HepG2 (cell line): ENCODE data around the gene MRPL18. TPM values are rescaled to one million over a fixed set of nuclear protein-coding genes. Genes with fewer than 3 reads are reported as not detected.
A peak's percentile ranks its signal among the peaks of the same experiment; 100 is the strongest.

Experiments
- FOXA3 ChIP-seq: IDR thresholded peaks from 2 replicates; pipeline ENCODE4 v1.6.1; 2016; ENCODE audit warnings: missing genetic modification reagents, missing compliant biosample characterization
- HDAC6 ChIP-seq: fragments of 200-600 bp; sonication (generic); IDR thresholded peaks from 2 replicates; pipeline ENCODE4 v1.7.0; 2017; ENCODE audit warnings: mild to moderate bottlenecking, antibody characterized with exemption, low read length, low read depth
- HNF4A ChIP-seq: sonication (generic); formaldehyde crosslinking; IDR thresholded peaks from 2 replicates; pipeline ENCODE4 v1.4.0; 2020; ENCODE audit warnings: missing genetic modification reagents
- KLF9 ChIP-seq: IDR thresholded peaks from 2 replicates; pipeline ENCODE4 v1.6.1; 2016; ENCODE audit warnings: low read depth
- KMT2A ChIP-seq: sonication (generic); formaldehyde crosslinking; IDR thresholded peaks from 2 replicates; pipeline ENCODE4 v1.4.0; 2020; ENCODE audit warnings: missing genetic modification reagents
- MAFG ChIP-seq: sonication (generic); formaldehyde crosslinking; IDR thresholded peaks from 2 replicates; pipeline ENCODE4 v1.5.1; 2020; ENCODE audit warnings: mild to moderate bottlenecking, missing genetic modification reagents
- NR1H2 ChIP-seq: sonication (generic); formaldehyde crosslinking; IDR thresholded peaks from 2 replicates; pipeline ENCODE4 v1.8.1; 2022; ENCODE audit warnings: low read depth, missing genetic modification reagents, borderline replicate concordance
- RBM39 ChIP-seq: fragments of 200-400 bp; formaldehyde crosslinking; IDR thresholded peaks from one replicate; pipeline ENCODE4 v1.6.1; 2018; ENCODE audit warnings: antibody characterized with exemption, mild to moderate bottlenecking, low read depth, low read length; ENCODE audit not compliant: poor library complexity, severe bottlenecking
- RELA ChIP-seq: sonication (generic); formaldehyde crosslinking; IDR thresholded peaks from 2 replicates; pipeline ENCODE4 v1.4.0; 2020; ENCODE audit warnings: missing genetic modification reagents
- RORA ChIP-seq: sonication (generic); formaldehyde crosslinking; IDR thresholded peaks from 2 replicates; pipeline ENCODE4 v1.5.0; 2020; ENCODE audit warnings: mild to moderate bottlenecking, missing genetic modification reagents, moderate library complexity
- SRSF1 ChIP-seq: fragments of 200-400 bp; formaldehyde crosslinking; optimal IDR thresholded peaks from 2 replicates; pipeline ENCODE3; 2017; ENCODE audit warnings: mild to moderate bottlenecking, low read depth, low read length, moderate library complexity
- SYNCRIP ChIP-seq: fragments of 200-400 bp; formaldehyde crosslinking; IDR thresholded peaks from 2 replicates; pipeline ENCODE4 v1.6.1; 2018; ENCODE audit warnings: mild to moderate bottlenecking, low read depth, low read length; ENCODE audit not compliant: insufficient read depth
- TAF1 ChIP-seq: sonication (generic); formaldehyde crosslinking; IDR thresholded peaks from 2 replicates; pipeline ENCODE4 v1.4.0; 2020; ENCODE audit warnings: missing genetic modification reagents
- TBP ChIP-seq: sonication (generic); formaldehyde crosslinking; IDR thresholded peaks from 2 replicates; pipeline ENCODE4 v1.5.0; 2020; ENCODE audit warnings: missing genetic modification reagents
- ZFP36L1 ChIP-seq: sonication (generic); formaldehyde crosslinking; IDR thresholded peaks from 2 replicates; pipeline ENCODE4 v1.8.0; 2022; ENCODE audit warnings: mild to moderate bottlenecking, missing genetic modification reagents, moderate library complexity
- ZNF552 ChIP-seq: sonication (generic); formaldehyde crosslinking; IDR thresholded peaks from 2 replicates; pipeline ENCODE4 v1.9.0; 2022; ENCODE audit warnings: missing genetic modification reagents, mild to moderate bottlenecking, borderline replicate concordance
- ZNF749 ChIP-seq: sonication (generic); formaldehyde crosslinking; IDR thresholded peaks from 2 replicates; pipeline ENCODE4 v1.8.0; 2022; ENCODE audit warnings: mild to moderate bottlenecking, missing genetic modification reagents, moderate library complexity, borderline replicate concordance
- polyA plus RNA-seq, 8 experiments: library from polyadenylated mRNA; depleted of rRNA in 3 of 8; stranded (reverse) in 7 of 8; unstranded in 1 of 8; fragments of >200 nt; fragmentation: Illumina TruSeq in 4 of 8; extraction: Trizol in 4 of 8; gene quantifications; 2 replicates each; pipeline versions ENCODE4 v1.2.1 to v1.2.3, GENCODE V29; 2011 to 2016; ENCODE audit warnings: low read depth in 4 of 8, missing spikeins in 1 of 8, mixed read lengths in 1 of 8; ENCODE audit not compliant: insufficient read depth in 1 of 8
- total RNA-seq, 5 experiments: library from RNA; depleted of rRNA; stranded (reverse); fragments of >200 nt; fragmentation: Illumina TruSeq; extraction: Trizol; gene quantifications; 2 replicates each; pipeline ENCODE4 v1.2.3, GENCODE V29; 2016; ENCODE audit warnings: low read depth in 1 of 5
- TF ChIP-seq, protein P1 (sequence below): sonication (generic); formaldehyde crosslinking; IDR thresholded peaks from 2 replicates; pipeline ENCODE4 v1.5.0; 2020; ENCODE audit warnings: mild to moderate bottlenecking, missing genetic modification reagents
- TF ChIP-seq, protein P2 (sequence below): sonication (generic); formaldehyde crosslinking; IDR thresholded peaks from 2 replicates; pipeline ENCODE4 v1.5.0; 2020; ENCODE audit warnings: missing genetic modification reagents
- TF ChIP-seq, protein P3 (sequence below): IDR thresholded peaks from 2 replicates; pipeline ENCODE4 v1.6.1; 2016; ENCODE audit warnings: low read depth, missing genetic modification reagents, missing compliant biosample characterization

Gene MRPL18
- total and polyA plus RNA-seq, 2 of the 13 experiments (the other 11 are each of a cell fraction or from before 2014, with no cell fraction given) = 85.6 to 176 TPM

DNA sequence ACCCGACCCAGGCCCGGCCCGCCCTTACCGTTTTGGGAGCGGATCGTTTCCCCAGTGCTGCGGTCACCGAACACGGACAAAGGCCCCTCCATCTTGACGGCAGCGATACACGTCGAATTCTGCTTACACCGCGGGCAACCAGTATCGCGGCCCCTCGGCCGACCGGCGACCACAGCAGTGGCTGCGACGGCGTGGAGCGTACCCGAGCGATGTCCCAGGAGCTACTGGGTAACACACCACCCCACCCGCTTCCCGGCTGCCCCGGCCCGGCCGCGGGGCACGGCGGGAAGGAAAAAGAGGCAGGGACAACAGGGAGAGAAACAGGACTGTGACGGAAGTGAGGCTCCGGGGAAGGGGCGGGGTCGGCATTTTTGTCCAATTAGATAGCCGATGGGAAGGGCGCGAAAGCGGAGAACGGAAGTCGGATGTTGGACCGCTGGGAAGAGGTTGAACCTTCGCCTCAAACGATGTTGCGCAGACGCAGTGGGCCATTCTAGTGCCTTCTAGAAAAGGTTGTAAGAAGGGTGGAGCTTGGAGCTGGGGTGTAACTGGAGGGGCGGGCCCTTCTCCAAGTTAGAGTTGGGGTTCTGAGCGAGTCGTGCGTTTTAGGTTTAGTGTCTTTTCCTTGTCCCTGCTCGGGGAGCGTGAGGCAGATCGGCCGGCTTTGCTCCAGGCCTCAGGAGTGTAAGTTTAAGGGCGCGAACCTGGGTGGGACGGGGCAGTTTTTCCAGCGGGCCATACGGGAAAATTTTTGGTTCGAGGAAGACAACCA is 704 bp upstream of the MRPL18 start, which contains the start of gene TCP1 (continued):
- TF ChIP-seq, protein P1, sequence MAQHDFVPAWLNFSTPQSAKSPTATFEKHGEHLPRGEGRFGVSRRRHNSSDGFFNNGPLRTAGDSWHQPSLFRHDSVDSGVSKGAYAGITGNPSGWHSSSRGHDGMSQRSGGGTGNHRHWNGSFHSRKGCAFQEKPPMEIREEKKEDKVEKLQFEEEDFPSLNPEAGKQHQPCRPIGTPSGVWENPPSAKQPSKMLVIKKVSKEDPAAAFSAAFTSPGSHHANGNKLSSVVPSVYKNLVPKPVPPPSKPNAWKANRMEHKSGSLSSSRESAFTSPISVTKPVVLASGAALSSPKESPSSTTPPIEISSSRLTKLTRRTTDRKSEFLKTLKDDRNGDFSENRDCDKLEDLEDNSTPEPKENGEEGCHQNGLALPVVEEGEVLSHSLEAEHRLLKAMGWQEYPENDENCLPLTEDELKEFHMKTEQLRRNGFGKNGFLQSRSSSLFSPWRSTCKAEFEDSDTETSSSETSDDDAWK (CRISPR knock-in tag) = no peak
- TF ChIP-seq RELA (CRISPR knock-in tag) = no peak; the same call in 1 of the 2 replicates
- peak; percentile 95 for TF ChIP-seq KMT2A (CRISPR knock-in tag)
- peak; percentile 64; the same call in 1 of the 2 replicates for TF ChIP-seq ZNF749
- no peak for TF ChIP-seq RORA (CRISPR knock-in tag)
- TF ChIP-seq, protein P2, sequence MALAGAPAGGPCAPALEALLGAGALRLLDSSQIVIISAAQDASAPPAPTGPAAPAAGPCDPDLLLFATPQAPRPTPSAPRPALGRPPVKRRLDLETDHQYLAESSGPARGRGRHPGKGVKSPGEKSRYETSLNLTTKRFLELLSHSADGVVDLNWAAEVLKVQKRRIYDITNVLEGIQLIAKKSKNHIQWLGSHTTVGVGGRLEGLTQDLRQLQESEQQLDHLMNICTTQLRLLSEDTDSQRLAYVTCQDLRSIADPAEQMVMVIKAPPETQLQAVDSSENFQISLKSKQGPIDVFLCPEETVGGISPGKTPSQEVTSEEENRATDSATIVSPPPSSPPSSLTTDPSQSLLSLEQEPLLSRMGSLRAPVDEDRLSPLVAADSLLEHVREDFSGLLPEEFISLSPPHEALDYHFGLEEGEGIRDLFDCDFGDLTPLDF (CRISPR knock-in tag) = peak; percentile 100
- no peak; the same call in 1 of the 2 replicates for TF ChIP-seq NR1H2 (CRISPR knock-in tag)
- peak; percentile 64; the same call in 1 of the 2 replicates for TF ChIP-seq FOXA3 (CRISPR knock-in tag)
- no peak for TF ChIP-seq SYNCRIP
- peak; percentile 96 for TF ChIP-seq TAF1 (CRISPR knock-in tag)
- TF ChIP-seq KLF9 (CRISPR knock-in tag) = no peak
- peak; percentile 97 for TF ChIP-seq RBM39
- no peak; the same call in 1 of the 2 replicates for TF ChIP-seq TBP
- peak; percentile 21 for TF ChIP-seq HNF4A (CRISPR knock-in tag)
- no peak for TF ChIP-seq HDAC6
- TF ChIP-seq SRSF1 = peak; percentile 88
- peak; percentile 93 for TF ChIP-seq ZFP36L1 (CRISPR knock-in tag)
- TF ChIP-seq, protein P3, sequence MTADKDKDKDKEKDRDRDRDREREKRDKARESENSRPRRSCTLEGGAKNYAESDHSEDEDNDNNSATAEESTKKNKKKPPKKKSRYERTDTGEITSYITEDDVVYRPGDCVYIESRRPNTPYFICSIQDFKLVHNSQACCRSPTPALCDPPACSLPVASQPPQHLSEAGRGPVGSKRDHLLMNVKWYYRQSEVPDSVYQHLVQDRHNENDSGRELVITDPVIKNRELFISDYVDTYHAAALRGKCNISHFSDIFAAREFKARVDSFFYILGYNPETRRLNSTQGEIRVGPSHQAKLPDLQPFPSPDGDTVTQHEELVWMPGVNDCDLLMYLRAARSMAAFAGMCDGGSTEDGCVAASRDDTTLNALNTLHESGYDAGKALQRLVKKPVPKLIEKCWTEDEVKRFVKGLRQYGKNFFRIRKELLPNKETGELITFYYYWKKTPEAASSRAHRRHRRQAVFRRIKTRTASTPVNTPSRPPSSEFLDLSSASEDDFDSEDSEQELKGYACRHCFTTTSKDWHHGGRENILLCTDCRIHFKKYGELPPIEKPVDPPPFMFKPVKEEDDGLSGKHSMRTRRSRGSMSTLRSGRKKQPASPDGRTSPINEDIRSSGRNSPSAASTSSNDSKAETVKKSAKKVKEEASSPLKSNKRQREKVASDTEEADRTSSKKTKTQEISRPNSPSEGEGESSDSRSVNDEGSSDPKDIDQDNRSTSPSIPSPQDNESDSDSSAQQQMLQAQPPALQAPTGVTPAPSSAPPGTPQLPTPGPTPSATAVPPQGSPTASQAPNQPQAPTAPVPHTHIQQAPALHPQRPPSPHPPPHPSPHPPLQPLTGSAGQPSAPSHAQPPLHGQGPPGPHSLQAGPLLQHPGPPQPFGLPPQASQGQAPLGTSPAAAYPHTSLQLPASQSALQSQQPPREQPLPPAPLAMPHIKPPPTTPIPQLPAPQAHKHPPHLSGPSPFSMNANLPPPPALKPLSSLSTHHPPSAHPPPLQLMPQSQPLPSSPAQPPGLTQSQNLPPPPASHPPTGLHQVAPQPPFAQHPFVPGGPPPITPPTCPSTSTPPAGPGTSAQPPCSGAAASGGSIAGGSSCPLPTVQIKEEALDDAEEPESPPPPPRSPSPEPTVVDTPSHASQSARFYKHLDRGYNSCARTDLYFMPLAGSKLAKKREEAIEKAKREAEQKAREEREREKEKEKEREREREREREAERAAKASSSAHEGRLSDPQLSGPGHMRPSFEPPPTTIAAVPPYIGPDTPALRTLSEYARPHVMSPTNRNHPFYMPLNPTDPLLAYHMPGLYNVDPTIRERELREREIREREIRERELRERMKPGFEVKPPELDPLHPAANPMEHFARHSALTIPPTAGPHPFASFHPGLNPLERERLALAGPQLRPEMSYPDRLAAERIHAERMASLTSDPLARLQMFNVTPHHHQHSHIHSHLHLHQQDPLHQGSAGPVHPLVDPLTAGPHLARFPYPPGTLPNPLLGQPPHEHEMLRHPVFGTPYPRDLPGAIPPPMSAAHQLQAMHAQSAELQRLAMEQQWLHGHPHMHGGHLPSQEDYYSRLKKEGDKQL (CRISPR knock-in tag) = no peak
- no peak for TF ChIP-seq MAFG (CRISPR knock-in tag)
- no peak for TF ChIP-seq ZNF552
